GM19351 (cell line): ENCODE measurements around the gene RNF128.
"Not testable (repeated sequence)": the region's sequence is repeated elsewhere in the genome, so short reads cannot be mapped to it uniquely, and the experiment has no call there.

Experiments
- ATAC-seq: cut with Tn5 transposase; IDR thresholded peaks from one replicate; pipeline ENCODE4 v1.9.1; 2021; ENCODE audit warnings: mild to moderate bottlenecking, moderate library complexity; ENCODE audit not compliant: unreplicated experiment

Gene RNF128

GRCh38 chrX:106742805-106743204 is 16.3 kb downstream of the RNF128 start:
- ATAC-seq: no peak

- ATAC-seq: no peak
These were observed 21.9 kb downstream of the RNF128 start for GRCh38 chrX:106748377-106748776.

- ATAC-seq: no peak
These were observed 24.9 kb downstream of the RNF128 start for GRCh38 chrX:106751407-106751806.

GRCh38 chrX:106752101-106752678 is 25.7 kb downstream of the RNF128 start:
- ATAC-seq: no peak

- not testable (repeated sequence) for ATAC-seq
These were observed 42.8 kb downstream of the RNF128 start for GRCh38 chrX:106769288-106769687.

GRCh38 chrX:106774981-106775380 is 48.5 kb downstream of the RNF128 start:
- no peak for ATAC-seq

- ATAC-seq: no peak
These were observed 53.8 kb downstream of the RNF128 start for GRCh38 chrX:106780264-106780663.

GRCh38 chrX:106780664-106781377 is 54.3 kb downstream of the RNF128 start:
- no peak for ATAC-seq

GRCh38 chrX:106783716-106784115 is 57.2 kb downstream of the RNF128 start:
- no peak for ATAC-seq

- ATAC-seq: no peak
These were observed 65.0 kb downstream of the RNF128 start for GRCh38 chrX:106791495-106791894.

GRCh38 chrX:106802063-106802387 is 75.5 kb downstream of the RNF128 start:
- ATAC-seq: peak; percentile 26

- peak; percentile 95 for ATAC-seq
These were observed 76.1 kb downstream of the RNF128 start, which contains the start of gene TBC1D8B for GRCh38 chrX:106802388-106803275. Gene TBC1D8B, plus strand, starts transcription at chrX:106802673. Its CDS starts 181 bp downstream, at chrX:106802854.

- no peak for ATAC-seq
These were observed 84.8 kb downstream of the RNF128 start for GRCh38 chrX:106811131-106811910.

- not testable (repeated sequence) for ATAC-seq
These were observed 86.4 kb downstream of the RNF128 start for GRCh38 chrX:106812930-106813329.

- ATAC-seq: not testable (repeated sequence)
These were observed 87.6 kb downstream of the RNF128 start for GRCh38 chrX:106814093-106814492.
